ENCODE measurements around the gene WNT11.

The WNT11 gene

DNA sequence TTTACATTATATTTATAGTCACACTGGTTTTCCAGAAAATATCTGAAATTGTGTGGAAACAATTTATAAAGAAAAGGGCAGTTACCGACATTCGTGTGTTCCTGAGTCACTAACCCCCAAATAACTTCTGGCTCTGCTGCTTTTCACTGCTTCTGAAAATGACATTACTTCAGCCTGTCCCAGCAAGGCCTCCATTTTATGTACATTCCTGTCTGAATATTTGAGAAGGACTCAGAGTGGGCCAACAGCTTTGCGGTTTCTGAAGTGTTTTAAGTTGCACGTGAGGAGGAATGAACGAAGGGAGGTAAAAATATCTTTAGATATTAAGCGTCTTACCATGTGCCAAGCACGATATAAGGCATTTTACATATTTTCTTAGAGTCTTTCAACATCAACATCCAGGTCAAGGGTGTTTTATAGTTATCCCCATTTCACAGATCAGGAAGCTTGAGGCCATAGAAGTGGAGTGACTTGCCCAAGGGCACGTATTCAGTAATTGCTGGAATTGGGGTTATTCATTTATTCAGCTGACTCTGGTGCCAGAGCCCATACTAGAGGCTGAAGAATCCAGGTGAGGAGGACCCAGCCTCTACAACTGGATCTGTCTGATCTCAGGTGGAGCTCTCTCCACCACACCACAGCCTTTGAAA lies 30.8 kb upstream of the WNT11 start:
- no peak for DNase-seq

DNA sequence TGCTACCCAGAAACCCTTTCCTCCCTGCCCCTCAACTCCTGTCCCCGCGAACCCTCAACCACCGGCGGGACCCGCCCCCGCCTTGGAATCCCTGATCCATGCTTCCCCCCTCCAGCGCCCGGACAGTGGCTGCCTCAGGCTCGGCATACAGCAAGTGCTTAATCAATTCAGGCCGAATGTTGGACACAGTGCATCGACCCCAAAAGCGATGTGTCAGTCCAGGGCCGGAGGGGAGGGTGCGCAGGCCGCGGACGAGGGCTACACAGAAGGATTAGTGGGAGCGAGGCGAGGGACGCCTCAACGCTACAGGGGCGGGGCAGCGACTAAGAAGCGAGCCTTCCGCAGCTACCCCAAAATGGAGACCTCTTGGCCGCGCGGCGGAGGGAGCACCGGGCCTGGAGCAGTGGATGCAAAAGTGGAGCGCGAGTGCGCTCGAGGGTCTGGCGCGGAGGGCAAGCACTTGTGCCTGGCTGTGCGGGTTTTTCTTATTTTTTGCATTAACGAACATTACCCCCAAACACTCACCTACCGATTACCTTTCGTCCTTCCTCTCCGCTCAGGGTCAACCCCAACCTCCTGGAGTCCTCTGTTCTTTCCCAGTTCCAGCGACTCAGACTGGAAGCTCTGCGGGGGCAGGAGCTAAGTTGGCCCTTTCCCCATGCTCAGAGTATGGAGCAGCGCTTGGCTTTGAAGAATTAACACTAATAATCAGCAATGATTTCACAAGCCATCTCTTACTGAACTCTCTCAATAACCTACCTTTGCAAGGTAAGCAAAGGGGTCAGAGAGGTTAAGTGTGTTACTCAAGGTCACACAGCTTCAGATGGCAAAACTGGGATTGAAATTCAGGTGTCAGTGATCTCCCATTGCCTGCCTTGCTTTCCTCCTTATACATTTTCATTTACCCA lies 30.0 kb upstream of the WNT11 start:
- DNase-seq, result peak; percentile 68

DNA sequence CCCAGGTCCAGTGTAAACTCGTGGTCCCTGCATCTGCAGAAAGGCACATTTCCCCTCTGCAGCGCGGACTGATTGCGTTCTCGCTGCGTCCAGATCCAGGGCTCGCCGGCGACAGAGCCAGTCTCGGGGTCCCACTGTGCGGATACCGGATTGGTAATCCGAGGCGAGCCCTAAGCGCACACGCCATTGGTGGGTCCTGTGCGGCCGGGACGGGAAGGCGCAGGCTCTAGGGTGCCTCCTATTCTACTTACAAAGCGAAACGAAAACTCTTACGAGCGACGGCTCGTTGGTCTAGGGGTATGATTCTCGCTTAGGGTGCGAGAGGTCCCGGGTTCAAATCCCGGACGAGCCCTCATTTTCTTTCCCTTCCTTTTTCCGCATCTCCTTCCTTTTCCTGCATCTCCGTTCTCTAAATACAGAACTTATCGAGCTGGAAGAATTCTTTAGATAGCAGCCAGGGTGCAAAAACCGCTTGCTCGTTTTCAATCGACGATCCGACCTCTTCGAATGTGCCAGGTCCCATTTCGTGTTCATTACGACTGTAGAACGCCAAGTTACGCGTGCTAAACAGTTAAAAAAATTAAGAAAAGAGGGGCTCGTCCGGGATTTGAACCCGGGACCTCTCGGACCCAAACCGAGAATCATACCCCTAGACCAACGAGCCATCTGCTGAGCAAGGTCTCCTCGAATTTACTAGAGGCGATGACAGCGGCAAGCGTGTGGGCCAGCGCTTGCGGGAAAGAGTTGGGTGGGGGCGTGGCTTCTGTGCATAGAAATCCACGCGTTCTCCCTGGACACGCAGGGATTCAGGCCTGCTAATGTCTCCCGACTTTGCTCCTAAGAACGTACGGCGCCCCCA lies 29.2 kb upstream of the WNT11 start:
- peak; percentile 83 for DNase-seq

DNA sequence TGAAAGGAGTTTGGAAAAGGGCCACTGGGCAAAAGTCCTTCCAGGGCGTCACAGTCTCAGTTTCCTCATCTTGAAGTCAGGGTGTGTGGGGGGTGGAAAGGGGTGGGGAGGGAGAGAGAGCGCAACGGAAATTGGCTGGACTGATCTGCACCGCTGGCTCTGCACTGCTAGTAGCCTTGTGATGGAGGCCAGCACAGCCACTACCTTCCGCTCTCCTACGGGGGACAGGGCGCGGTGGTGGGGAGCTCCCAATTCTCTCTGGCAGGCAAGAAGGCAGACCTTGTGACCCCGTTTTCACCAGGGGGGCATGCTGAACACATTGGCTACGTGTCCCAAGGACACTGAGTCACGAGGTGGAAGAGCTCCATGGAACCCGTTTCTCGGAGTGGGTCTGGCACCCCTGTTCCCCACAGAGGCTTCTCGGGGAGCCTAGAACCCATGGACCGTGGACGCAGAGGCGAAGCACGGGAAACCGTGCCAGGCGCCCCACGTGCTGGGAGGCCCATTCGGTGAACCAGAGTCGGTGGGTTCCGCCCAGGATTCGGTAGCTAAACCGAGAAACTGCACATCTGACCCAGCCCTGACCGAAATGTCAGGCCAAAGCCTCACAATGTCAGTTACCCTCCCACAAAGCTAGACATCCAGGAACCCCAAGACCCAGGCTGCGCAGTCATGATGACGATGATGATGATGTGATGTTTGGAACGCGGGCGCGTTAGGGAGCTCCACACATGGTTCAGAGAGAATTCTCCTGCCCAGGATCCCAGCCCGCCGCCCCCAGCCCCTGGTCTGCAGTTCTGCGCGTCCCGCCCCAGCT lies 28.3 kb upstream of the WNT11 start:
- DNase-seq, result no peak

DNA sequence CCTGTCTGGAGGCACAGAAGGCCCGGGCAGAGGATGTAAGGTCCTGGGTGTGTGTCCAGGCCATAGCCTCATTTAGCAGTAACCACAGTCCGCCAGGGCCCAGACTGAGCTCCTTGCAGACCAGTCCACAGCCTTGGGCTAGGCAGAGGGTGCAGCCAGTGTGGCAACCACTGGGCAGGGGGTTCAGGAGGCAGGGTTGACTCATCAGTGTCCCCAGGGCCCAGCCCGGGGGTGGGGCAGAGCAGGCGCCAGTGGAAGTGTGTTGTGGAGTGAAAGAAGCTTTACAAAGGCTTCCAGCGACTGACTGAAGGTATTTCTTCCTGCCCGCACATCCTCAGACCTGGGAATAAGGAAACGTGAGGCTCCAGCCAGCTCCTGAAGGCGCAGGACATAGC lies 27.7 kb upstream of the WNT11 start:
- DNase-seq, result no peak

DNA sequence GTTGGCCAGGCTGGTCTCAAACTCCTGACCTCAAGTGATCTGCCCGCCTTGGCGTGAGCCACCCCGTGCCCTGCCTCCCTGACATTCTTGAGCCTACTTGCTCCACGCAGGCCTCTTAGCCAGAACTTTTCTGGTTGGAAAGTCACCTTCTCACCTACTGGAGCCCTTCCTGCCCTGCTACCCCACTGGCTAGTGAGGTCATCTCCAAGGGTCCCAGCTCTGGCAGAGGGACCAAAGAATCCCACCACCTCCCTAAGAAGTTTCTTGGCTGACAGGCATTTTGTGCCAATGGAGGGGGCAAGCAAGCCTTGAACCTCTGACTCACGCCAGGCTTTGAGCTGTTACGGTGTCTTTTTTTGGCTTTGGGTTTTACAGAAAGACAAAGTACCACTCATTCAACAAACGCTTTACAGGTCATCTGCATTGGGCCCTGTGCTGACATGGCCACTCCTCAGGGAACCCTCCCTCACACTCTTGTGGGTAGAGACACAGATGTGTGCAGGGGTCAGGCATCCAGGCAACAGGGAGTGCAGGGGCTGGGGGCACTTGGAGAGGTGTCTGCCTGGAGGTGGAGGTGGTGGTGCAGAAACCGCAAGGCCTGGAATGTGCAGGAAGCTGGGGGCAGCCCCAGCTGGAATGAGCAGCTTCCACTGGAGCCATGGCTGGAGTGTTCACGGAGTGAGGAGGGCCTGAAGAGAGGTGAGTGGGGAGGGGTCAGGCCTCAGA lies 27.1 kb upstream of the WNT11 start:
- no peak for DNase-seq

DNA sequence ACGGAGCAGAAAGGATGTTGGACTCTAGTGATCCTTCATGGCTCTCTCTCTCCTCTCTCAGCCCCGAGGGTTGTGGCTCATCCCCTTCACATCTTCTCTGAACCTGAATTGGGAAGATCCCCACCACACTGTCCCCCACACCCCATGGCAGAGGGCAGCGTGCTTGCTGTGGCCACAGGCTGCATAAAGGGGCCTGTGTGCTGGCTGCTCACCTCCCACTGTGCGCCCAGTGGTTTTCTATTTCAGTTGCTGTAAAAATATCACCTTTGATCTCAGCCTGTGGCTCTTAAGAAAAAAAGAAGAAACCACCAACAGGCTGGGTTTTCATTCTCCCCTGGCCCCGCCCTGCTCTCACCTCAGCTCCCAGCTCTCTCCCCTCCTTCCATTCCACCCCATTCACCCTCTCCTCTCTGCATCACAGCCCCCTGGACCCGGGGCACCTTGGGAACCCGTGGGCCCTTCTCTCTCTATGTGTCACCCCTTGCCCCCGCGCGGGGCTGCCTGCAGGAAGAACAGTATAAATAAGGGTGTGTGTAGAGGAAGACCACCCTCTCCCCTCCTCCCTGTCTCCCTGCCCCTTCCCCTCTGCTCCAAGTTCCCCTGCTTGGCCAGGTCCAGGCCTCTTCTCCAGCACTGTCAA lies 25.8 kb upstream of the WNT11 start:
- no peak for DNase-seq

DNA sequence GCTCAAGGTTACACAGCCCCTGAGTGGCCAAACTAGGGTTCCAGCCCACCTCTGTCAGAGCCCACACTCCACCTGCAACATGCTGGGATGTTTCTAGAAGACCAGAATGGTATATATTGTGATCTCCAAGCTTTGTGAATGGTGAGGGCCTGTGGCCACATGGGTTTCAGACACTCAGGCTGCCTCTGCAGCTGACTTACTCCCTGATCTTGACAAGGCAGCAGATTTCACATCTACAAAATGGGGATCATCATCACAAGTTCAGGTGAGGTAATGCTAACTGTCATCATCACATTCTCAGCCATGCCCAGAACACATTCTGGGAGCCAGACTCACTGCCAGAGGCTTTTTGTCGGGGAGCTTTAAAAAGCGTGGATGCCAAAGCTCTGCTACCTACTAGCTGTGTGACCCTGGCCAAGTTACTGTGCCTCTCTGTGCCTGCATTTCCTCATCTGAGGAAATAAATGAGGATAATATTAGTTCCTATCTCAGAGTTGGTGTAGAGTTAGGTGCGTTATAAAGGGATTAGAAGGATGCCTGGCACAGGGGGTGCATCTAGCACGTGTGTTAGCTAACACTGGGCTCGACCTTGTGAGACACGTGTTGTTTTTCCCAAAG lies 24.9 kb upstream of the WNT11 start:
- no peak for DNase-seq

DNA sequence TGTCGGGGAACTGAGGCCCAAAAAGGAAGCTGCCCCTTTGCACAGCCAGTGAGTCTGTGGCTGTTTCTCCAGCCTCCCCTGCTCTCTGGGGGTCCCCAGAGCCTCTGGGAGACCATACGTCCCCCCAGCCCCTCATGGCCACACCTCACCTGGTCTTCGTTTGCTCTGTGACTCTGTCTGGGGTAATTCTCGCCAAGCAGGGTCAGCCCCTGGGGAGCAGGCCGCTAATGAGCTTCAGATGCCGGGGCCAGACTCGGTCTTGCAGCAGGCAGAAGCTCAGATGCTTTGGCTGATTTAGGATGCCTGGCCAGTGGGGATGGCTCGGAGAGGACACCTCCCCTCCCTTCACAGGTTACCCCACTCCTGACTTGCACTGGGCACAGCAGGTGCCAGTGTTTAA lies 24.1 kb upstream of the WNT11 start:
- DNase-seq, result no peak

DNA sequence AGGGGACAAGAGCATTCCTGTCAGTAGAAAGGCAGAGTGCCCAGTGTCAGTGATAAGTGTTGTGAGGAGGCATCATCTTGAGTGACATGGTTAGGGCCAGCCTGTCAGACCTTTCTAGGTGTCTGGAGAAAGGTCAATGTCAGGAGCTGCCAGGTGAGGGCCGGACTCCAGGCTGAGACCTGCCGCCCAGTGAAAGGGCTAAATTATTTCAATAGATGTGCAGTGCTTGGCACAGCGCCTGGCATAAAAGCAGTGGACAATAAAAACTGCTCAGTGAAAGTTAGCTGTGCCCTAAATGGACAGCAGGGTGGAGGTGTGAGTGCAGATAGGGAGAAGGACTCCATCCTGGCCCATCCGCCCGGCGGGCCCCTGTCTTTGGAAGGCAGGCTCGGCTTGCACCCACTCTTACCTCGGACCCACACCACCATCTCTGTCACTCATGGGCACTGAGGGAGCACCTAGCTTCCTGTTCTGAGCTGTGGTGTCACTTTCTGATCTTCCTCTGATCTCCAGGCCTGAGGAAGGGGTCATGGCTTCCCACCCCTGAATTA lies 23.5 kb upstream of the WNT11 start:
- DNase-seq, result no peak

DNA sequence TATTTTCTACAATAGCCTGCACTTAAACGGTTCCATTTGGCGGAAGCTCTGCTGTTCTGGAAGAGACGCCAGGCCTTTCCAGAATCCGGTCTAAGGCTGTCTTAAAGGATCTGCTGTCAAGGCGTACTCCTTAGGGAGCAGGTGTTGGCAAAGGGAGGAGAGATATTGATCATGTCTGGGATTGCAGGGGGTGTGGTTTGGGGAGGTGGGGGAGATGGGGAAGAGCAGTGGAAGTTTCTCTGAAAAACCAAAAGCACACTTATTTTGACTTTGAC lies 22.5 kb upstream of the WNT11 start:
- DNase-seq, result no peak

DNA sequence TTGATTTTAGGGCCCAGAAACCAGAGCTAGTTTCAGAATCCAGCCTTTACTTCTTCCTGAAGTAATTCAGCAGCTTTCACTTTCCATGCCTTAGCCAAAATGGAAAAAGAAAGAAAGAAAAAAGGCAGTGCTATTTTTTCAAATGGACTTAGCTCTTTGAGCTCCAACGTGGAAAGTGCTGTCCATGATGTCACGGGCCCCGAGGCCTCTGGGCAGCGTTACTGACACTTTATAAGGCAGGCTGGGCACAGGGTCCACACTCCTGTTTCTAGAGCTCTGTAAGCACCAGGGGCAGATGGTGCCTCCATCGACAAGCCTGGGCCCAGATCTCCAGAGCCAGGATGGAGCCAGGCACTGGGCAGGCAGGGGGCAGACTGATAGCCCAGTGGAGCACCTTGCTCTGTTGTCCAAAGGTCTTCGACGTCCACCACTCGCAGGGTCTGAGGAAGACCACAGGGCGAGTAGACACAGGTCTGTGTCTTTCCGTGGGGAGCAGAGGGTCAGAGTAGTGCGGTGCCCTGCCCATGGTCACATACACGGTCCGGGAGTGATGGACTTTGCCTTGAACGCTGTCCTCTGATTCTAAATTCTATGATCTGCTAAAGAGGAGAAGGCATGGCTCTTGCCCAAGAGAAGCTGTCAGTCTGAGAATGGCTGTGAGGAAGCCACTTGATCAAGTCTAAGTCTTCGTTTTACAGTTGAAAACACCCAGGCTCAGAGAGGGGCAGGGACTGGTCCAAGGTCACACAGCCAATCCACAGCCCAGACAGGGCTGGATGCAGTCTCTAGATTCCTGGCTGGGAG lies 22.0 kb upstream of the WNT11 start:
- DNase-seq, result no peak

DNA sequence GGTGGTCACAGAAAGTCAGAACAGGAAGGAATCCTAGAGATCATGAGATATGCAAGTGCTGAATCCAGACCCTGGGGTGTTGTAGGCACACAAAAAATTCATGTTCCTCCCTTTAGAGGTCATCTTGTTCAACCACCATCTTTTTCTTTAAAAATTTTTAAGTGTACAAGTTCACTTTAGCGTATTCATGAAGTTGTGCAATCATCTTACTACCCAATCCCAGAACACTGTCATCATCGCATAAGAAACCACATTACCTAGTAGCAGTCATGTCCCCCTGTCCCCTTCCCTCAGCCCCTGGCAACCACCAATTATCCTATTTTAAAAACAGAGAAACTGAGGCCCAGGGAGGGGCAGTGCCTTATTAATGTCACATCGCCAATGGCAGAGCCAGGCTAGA lies 20.3 kb upstream of the WNT11 start:
- DNase-seq, result no peak

DNA sequence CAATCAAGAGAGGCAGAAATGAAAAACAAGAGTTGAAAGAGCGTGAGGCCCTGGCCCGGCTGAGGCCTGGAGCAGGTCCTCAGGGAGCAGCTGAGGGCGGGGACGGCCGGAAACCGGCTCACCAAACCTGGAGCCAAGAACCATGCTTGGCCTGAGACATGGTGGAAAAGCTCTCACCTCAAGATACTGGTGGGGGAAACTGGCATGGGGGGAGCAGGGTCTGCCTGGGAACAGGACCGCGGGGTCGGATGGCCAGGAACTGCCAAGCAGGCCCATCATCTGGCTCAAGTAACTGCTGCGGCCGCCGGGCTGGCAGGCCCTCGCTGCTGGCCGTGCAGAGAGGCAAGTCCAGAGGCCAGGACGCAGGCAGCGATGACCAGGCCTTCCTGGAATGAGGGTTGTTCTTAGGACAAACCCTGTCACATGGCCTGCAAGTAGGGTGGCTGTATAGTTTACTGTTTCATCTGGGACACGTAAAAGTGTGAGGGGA lies 18.9 kb upstream of the WNT11 start:
- no peak for DNase-seq

DNA sequence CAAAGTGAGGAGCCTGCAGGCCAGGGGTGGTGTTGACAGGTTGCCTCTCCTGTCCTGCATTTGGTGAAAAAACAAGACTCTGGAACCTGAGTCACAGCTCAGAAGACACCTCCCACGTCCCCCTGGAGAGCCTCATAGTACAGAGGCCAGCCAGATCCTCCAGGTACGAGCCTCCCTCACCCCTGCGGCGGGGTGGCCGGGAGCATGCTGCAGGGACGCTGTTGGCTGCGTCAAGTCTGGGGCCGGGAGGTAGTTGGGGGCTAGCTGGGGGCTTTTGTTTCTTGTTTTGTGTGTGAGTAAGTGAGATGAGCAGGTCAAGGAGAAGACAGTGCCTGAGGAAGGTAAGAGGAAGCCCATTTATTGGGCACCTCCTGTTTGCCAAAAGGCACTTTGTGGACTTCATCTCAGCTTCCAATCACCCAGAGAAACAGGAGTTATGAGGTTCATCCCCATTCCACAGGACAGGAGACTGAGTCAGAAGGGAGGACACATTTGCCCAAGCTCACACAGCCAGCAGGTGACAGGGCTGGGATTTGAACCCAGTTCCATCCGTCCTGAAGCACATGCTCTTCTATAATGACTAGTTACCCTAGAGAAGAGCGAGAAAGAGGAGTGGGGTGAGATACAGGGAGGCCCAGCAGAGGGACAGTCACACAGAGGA lies 18.3 kb upstream of the WNT11 start:
- no peak for DNase-seq

DNA sequence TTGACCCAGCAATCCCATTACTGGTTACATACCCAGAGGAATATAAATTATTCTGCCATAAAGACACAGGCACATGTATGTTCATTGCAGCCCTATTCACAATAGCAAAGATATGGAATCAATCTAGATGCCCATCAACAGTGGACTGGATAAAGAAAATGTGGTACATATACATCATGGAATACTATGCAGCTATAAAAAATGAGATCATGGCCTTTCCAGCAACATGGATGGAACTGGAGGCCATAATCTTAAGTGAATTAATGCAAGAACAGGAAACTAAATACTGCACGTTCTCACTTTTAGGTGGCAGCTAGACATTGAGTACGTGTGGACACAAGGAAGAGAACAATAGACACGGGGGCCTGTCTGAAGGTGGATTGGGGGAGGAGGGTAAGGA lies 15.1 kb upstream of the WNT11 start:
- no peak for DNase-seq

DNA sequence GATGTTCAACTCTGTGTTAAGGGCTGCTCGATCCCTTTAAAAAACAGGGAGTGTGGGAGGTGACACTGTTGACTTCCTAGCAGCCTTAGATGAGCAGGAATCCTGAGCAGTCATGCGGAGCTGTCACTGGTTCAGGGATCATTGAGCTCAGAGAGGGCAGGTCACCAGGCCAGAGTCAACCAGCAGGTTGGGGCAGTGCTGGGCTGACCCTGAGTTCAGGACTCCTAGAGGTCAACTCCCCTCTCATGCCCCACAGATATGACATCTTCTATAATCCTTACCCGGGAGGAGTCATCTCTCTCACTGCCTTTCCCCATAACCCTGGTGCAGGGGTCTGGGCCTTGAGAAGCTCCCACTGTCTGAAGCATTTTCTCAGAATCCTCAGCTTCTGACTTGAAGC lies 12.9 kb upstream of the WNT11 start:
- DNase-seq, result no peak

DNA sequence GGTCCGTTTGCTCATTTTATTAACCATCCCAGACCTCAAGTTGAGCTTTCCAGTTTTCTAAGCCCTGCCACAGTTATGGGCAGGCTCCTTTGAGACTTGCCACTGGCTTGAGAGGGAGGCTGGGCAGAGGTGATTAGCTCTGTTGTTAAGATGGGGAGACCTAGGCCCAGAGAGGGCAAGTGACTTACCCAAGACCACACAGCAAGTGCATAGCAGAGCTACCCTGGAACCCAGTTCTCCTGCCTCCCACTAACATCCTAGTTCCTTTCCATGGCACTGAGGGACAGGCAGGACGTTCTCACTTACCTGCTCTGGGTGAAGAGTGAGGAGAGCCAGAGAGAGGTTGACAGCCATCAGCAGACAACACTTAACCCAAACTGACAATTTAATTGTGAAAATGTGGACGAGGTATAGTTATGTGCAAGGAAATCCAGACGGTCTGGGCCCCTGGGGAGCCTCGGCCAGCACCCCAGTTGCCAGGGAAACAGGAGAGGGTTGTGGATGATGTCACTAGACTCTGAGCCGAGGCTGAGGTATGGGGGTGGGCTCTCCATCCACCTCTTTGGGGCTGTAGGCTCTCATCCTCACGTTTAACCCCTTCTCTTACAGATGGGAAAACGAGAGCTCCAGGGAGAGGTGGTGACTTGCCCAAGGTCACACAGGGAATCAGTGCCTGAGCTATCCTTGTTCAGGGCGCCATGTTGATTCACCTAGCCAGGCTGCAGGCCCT lies 12.3 kb upstream of the WNT11 start:
- no peak for DNase-seq
